GM18517 (cell line): Measurements from ENCODE around the gene FXYD1.
"Not testable (repeated sequence)": the region's sequence is repeated elsewhere in the genome, so short reads cannot be mapped to it uniquely, and the experiment has no call there.

ENCODE experiments used
- ATAC-seq: cut with Tn5 transposase; IDR thresholded peaks from one replicate; pipeline ENCODE4 v1.9.1; 2021; ENCODE audit warnings: mild to moderate bottlenecking, moderate library complexity; ENCODE audit not compliant: unreplicated experiment

The FXYD1 gene

GRCh38 chr19:35124098-35125060, 14.2 kb upstream of the FXYD1 start:
- ATAC-seq, result no peak

GRCh38 chr19:35125270-35125717, 13.3 kb upstream of the FXYD1 start:
- no peak for ATAC-seq

- ATAC-seq, result no peak
Observed at GRCh38 chr19:35125749-35126623, 12.6 kb upstream of the FXYD1 start.

GRCh38 chr19:35126624-35126959, 12.0 kb upstream of the FXYD1 start:
- no peak for ATAC-seq

GRCh38 chr19:35127871-35128270, 10.8 kb upstream of the FXYD1 start:
- ATAC-seq, result no peak

GRCh38 chr19:35128398-35129057, 10.1 kb upstream of the FXYD1 start:
- ATAC-seq, result no peak

GRCh38 chr19:35129724-35130274, 8.8 kb upstream of the FXYD1 start:
- not testable (repeated sequence) for ATAC-seq

GRCh38 chr19:35130761-35131720, 7.6 kb upstream of the FXYD1 start:
- ATAC-seq, result no peak

GRCh38 chr19:35132254-35132653, 6.4 kb upstream of the FXYD1 start:
- no peak for ATAC-seq

- ATAC-seq, result no peak
Observed at GRCh38 chr19:35133826-35134225, 4.8 kb upstream of the FXYD1 start.

GRCh38 chr19:35134601-35135242, 3.9 kb upstream of the FXYD1 start, which contains the start of gene LGI4:
LGI4 (minus strand) TSS chr19:35135059; CDS start chr19:35134680, 379 bp downstream.
- no peak for ATAC-seq

GRCh38 chr19:35135389-35135909, 3.2 kb upstream of the FXYD1 start:
- no peak for ATAC-seq

- ATAC-seq, result no peak
Observed at GRCh38 chr19:35136231-35136630, 2.4 kb upstream of the FXYD1 start.

GRCh38 chr19:35136977-35137702, 1.5 kb upstream of the FXYD1 start:
- no peak for ATAC-seq

- no peak for ATAC-seq
Observed at GRCh38 chr19:35140207-35140961, 1.8 kb downstream of the FXYD1 start.

- no peak for ATAC-seq
Observed at GRCh38 chr19:35140962-35141836, 2.6 kb downstream of the FXYD1 start.
